GM11168 (cell line): ENCODE measurements around the gene OPN1MW.
"Not testable (repeated sequence)": the region's sequence is repeated elsewhere in the genome, so short reads cannot be mapped to it uniquely, and the experiment has no call there.

Experiments used
- in situ Hi-C: fragments of 300-500 bp; cut with MboI; formaldehyde crosslinking; loops from one replicate; pipeline ENCODE4 v1.12.0; 2022; ENCODE audit warnings: low sequenced_read_pairs; ENCODE audit not compliant: unreplicated experiment

OPN1MW gene

GRCh38 chrX:154209670-154210418, 27.4 kb downstream of the OPN1MW start:
- in situ Hi-C loops = loop anchor here (25.0 kb wide), 1 partner anchor 102 kb away; no protein-coding TSS in a partner anchor

GRCh38 chrX:154211057-154211456, 28.7 kb downstream of the OPN1MW start:
- in situ Hi-C loops = loop anchor here (25.0 kb wide), 1 partner anchor 101 kb away; no protein-coding TSS in a partner anchor

- in situ Hi-C loops = loop anchor here (25.0 kb wide), 1 partner anchor 101 kb away; no protein-coding TSS in a partner anchor
These were observed 29.1 kb downstream of the OPN1MW start for GRCh38 chrX:154211499-154211898.

- in situ Hi-C loops = loop anchor here (25.0 kb wide), 1 partner anchor 93 kb away; no protein-coding TSS in a partner anchor
These were observed 37.1 kb downstream of the OPN1MW start, which contains the start of gene OPN1MW2 for GRCh38 chrX:154219456-154219855. TSS of gene OPN1MW2 (plus strand) at chrX:154219756. CDS start at chrX:154219816, 60 bp downstream.

GRCh38 chrX:154225292-154225691, 42.9 kb downstream of the OPN1MW start:
- in situ Hi-C loops = not testable (repeated sequence)

- in situ Hi-C loops = not testable (repeated sequence)
These were observed 44.3 kb downstream of the OPN1MW start for GRCh38 chrX:154226706-154227105.

GRCh38 chrX:154231443-154231842, 49.0 kb downstream of the OPN1MW start:
- in situ Hi-C loops = not testable (repeated sequence)

- in situ Hi-C loops = not testable (repeated sequence)
These were observed 51.2 kb downstream of the OPN1MW start for GRCh38 chrX:154233620-154234019.

- in situ Hi-C loops = not testable (repeated sequence)
These were observed 56.7 kb downstream of the OPN1MW start for GRCh38 chrX:154238939-154239559.

GRCh38 chrX:154239982-154240503, 57.6 kb downstream of the OPN1MW start:
- in situ Hi-C loops = not testable (repeated sequence)
